Tibial nerve (tissue), 4 donors: ENCODE data around the gene LSM5. TPM values are rescaled to one million over a fixed set of nuclear protein-coding genes. Genes with fewer than 3 reads are reported as not detected.

Experiments
- DNase-seq, 2 donors: peaks; one replicate each; pipeline ENCODE4 v3.0.0-alpha.2; 2019; ENCODE audit warnings: low spot score in 2 of 2
- H3K27ac ChIP-seq, 4 donors: fragments of 200-600 bp; sonication (generic) in 3 of 4; one replicate each; pipeline ENCODE4 v1.5.1; 2017 to 2019; ENCODE audit warnings: mild to moderate bottlenecking in 1 of 4
- H3K27me3 ChIP-seq, 2 donors: fragments of 200-600 bp; sonication (generic) in 1 of 2; one replicate each; pipeline versions ENCODE4 v1.5.1 to v1.6.0; 2017 to 2019
- H3K36me3 ChIP-seq, 3 donors: fragments of 200-600 bp; sonication (generic); one replicate each; pipeline ENCODE4 v1.5.1; 2018 to 2019
- H3K4me1 ChIP-seq, 4 donors: fragments of 200-600 bp; sonication (generic) in 3 of 4; one replicate each; pipeline ENCODE4 v1.5.1; 2017 to 2019
- H3K4me3 ChIP-seq, 4 donors: fragments of 200-600 bp; sonication (generic) in 3 of 4; one replicate each; pipeline ENCODE4 v1.5.1; 2017 to 2019; ENCODE audit warnings: mild to moderate bottlenecking in 1 of 4, moderate library complexity in 1 of 4
- H3K9me3 ChIP-seq, 4 donors: fragments of 200-600 bp; sonication (generic) in 3 of 4; one replicate each; pipeline ENCODE4 v1.5.1; 2017 to 2019
- CTCF ChIP-seq, 5 experiments: fragments of 200-600 bp in 3 of 5; fragments of 450-650 bp in 2 of 5; sonication (generic) in 3 of 5; IDR thresholded peaks; one replicate each; pipeline ENCODE4 v1.5.1; 2016 to 2019; ENCODE audit warnings: antibody characterized with exemption in 5 of 5, mild to moderate bottlenecking in 3 of 5, moderate library complexity in 2 of 5
- EP300 ChIP-seq, 2 donors: sonication (generic); formaldehyde crosslinking; IDR thresholded peaks; one replicate each; pipeline ENCODE4 v1.6.1; 2017; ENCODE audit warnings: antibody characterized with exemption in 2 of 2, mild to moderate bottlenecking in 1 of 2
- POLR2A ChIP-seq, 2 donors: fragments of 450-650 bp; IDR thresholded peaks; one replicate each; pipeline ENCODE4 v1.6.1; 2017; ENCODE audit warnings: antibody characterized with exemption in 2 of 2, mild to moderate bottlenecking in 2 of 2, moderate library complexity in 2 of 2
- WGBS, 2 donors: methylation state at CpG; one replicate each; pipeline ENCODE4 v1.1.5; 2018; 5-methylcytosine and 5-hydroxymethylcytosine counted together
- total RNA-seq, 4 donors: library from RNA; depleted of rRNA; stranded (reverse); fragments of >200 nt; gene quantifications; one replicate each; pipeline ENCODE4 v1.1.0, GENCODE V29; 2016

The LSM5 gene
- total RNA-seq, 4 donors from 2014 or later: 9.9 to 32.8 (median 15.7) TPM

- 82 to 93% methylated on average over 4 of the region's 4 CpGs for WGBS, 2 donors
- peaks cover 0 to 5% (median 0%) of the 10 kb centered on the region in 4 donors for H3K4me1 ChIP-seq
- no peak overlapping the region for H3K4me3 ChIP-seq
- H3K9me3 ChIP-seq: no peaks in the 10 kb centered on the region
- TF ChIP-seq POLR2A (IDR thresholded peaks at IDR 0.05) (no peak), CTCF (IDR thresholded peaks at IDR 0.05) (no peak), EP300 (IDR thresholded peaks at IDR 0.05) (no peak)
- no peak overlapping the region for H3K27ac ChIP-seq
- H3K27me3 ChIP-seq: no peaks in the 10 kb centered on the region
- H3K36me3 ChIP-seq: peaks cover 0 to 8% (median 0%) of the 10 kb centered on the region in 3 donors
- no peak for DNase-seq
Observed at GRCh38 chr7:32525839-32526238, 35.7 kb upstream of the LSM5 start.

GRCh38 chr7:32524631-32525030 is 34.5 kb upstream of the LSM5 start:
- Histone ChIP-seq H3K4me3 (no peak overlapping the region), H3K27me3 (no peaks in the 10 kb centered on the region), H3K27ac (no peak overlapping the region), H3K9me3 (peaks cover 0 to 3% (median 0%) of the 10 kb centered on the region in 4 donors), H3K36me3 (peaks cover 0 to 8% (median 0%) of the 10 kb centered on the region in 3 donors), H3K4me1 (peaks cover 0 to 5% (median 0%) of the 10 kb centered on the region in 4 donors)
- no peak for DNase-seq
- TF ChIP-seq CTCF (IDR thresholded peaks at IDR 0.05) (no peak), POLR2A (IDR thresholded peaks at IDR 0.05) (no peak), EP300 (IDR thresholded peaks at IDR 0.05) (no peak)

GRCh38 chr7:32522746-32523530 is 32.8 kb upstream of the LSM5 start:
- TF ChIP-seq EP300 (IDR thresholded peaks at IDR 0.05): no peak
- no peak for TF ChIP-seq CTCF (IDR thresholded peaks at IDR 0.05)
- no peak for TF ChIP-seq POLR2A (IDR thresholded peaks at IDR 0.05)
- Histone ChIP-seq H3K36me3 (peaks cover 0 to 9% (median 0%) of the 10 kb centered on the region in 3 donors), H3K27ac (no peak overlapping the region), H3K4me1 (peaks cover 0 to 5% (median 0%) of the 10 kb centered on the region in 4 donors), H3K27me3 (no peaks in the 10 kb centered on the region), H3K9me3 (peaks cover 0 to 10% (median 0%) of the 10 kb centered on the region in 4 donors), H3K4me3 (no peak overlapping the region)
- 90 to 94% methylated on average over 6 of the region's 6 CpGs for WGBS, 2 donors
- no peak for DNase-seq

- DNase-seq: no peak
- Histone ChIP-seq H3K36me3 (peaks cover 0 to 16% (median 0%) of the 10 kb centered on the region in 3 donors), H3K27me3 (no peaks in the 10 kb centered on the region), H3K9me3 (peaks cover 0 to 10% (median 0%) of the 10 kb centered on the region in 4 donors), H3K4me1 (peaks cover 0 to 12% (median 8%) of the 10 kb centered on the region in 4 donors), H3K4me3 (no peak overlapping the region), H3K27ac (no peak overlapping the region)
- TF ChIP-seq EP300 (IDR thresholded peaks at IDR 0.05) (no peak), POLR2A (IDR thresholded peaks at IDR 0.05) (no peak), CTCF (IDR thresholded peaks at IDR 0.05) (no peak)
- WGBS, 2 donors: 70 to 98% methylated on average over 2 of the region's 2 CpGs
Observed at GRCh38 chr7:32519763-32520162, 29.6 kb upstream of the LSM5 start.

GRCh38 chr7:32518534-32519140 is 28.5 kb upstream of the LSM5 start:
- no peaks in the 10 kb centered on the region for H3K27me3 ChIP-seq
- no peak overlapping the region for H3K27ac ChIP-seq
- H3K36me3 ChIP-seq: peaks cover 0 to 16% (median 0%) of the 10 kb centered on the region in 3 donors
- peaks cover 0 to 12% (median 8%) of the 10 kb centered on the region in 4 donors for H3K4me1 ChIP-seq
- TF ChIP-seq POLR2A (IDR thresholded peaks at IDR 0.05) (no peak), CTCF (IDR thresholded peaks at IDR 0.05) (no peak), EP300 (IDR thresholded peaks at IDR 0.05) (no peak)
- 74 to 88% methylated on average over 2 of the region's 2 CpGs for WGBS, 2 donors
- no peak overlapping the region for H3K4me3 ChIP-seq
- peaks cover 0 to 10% (median 0%) of the 10 kb centered on the region in 4 donors for H3K9me3 ChIP-seq
- DNase-seq: no peak
